NCI-H1092 (cell line): ENCODE measurements around the gene AGAP9.
"Not testable (repeated sequence)": the region's sequence is repeated elsewhere in the genome, so short reads cannot be mapped to it uniquely, and the experiment has no call there.

Experiments used
- DNase-seq: peaks from one replicate; lab custom pipeline; 2025; lab: John Stamatoyannopoulos, UW

The AGAP9 gene

GRCh38 chr10:47485943-47486342 lies 37.5 kb downstream of the AGAP9 start:
- DNase-seq, result not testable (repeated sequence)

DNA sequence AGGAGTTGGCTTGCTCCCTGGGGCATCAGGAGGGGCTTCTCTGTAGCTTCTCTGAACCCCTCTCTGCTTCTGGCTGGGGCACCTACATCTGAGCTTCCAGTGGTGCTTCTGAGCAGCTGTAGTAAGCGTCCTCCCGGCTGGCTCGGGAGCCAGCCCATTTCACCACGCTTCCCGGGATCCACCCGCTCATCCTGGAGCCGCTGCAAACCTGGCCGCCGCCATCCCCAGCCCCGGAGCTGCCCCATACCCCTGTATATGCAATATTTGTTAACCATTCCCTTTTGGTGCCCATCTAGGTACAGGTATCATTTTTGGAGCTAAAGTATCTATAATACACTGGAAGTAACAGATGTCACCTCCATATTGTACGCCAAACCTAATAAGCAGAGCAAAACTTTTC lies 38.7 kb downstream of the AGAP9 start:
- not testable (repeated sequence) for DNase-seq

DNA sequence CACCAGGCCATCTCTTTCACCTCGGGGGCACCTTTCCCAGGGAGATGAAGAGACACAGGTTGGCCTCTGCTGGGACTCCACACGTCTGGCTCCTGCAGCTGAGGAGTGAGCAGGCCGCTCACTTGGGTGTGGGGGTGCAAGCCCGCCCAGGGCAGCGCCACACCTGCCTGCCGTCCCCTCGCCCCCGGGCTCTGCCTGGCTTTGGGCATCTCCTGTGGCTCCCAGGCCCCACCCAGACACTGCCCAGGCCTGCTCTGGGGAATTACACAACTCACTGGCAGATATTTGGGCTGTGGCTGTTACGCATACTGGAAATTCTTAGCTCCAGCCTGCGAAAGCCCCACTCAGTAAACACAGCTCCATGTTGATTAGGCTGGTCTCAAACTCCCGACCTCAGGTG lies 39.5 kb downstream of the AGAP9 start, which contains the start of gene ANXA8:
Gene ANXA8, minus strand, starts transcription at position 193 of the 400 bp plus-strand sequence. Its CDS starts 182 bp downstream, at position 11.
- DNase-seq, result not testable (repeated sequence)

- not testable (repeated sequence) for DNase-seq
Observed at GRCh38 chr10:47482367-47482766, 41.1 kb downstream of the AGAP9 start.

GRCh38 chr10:47481768-47482181 lies 41.7 kb downstream of the AGAP9 start:
- not testable (repeated sequence) for DNase-seq

DNA sequence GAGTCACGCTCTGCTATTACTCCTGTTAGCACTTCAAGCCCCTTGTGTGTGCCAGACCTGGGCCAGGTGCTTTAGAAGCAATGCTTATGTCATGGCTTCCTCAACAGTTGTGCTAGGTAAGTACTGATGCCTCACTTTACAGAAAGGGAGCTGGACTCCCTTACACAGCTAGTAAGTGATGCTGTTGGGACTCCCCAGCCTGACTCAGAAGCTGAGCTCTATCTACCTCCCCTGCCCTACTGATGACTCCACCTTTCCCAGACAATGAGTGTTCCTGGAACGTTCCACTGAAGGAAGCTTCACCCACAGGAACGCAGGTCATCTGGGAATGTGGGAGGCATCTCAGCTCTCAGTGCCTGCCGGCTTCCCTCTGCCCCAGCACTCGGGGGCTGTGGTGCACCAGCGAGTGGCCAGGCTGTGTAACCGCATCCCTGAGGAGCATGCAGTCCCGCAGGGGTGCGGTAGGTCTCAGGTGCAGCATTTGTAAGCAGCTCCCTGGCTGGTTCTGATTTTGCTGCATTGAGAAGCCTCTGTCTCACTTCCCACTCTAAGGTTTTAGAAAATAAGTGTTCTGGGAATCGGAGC lies 42.2 kb downstream of the AGAP9 start:
- DNase-seq, result not testable (repeated sequence)

DNA sequence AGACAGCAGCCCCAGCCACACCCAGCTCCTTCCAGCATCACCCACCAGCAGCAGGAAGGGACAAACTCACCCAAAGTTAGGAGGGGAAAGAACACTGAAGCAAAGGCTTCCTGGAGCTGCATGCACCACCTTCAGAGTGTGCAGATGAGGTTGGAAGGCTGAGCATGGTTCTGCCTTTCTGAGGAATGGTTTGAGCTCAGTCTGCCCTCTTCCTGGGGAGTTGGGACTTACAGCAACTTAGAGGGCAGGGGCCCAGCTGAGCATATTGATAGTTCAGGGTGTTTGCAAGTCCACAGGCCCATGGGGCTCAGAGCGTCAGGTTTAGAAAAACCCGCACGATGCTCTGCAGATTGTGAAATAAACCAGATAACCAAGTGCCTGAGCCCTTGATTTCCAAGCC lies 43.3 kb downstream of the AGAP9 start:
- not testable (repeated sequence) for DNase-seq

GRCh38 chr10:47478114-47478513 lies 45.3 kb downstream of the AGAP9 start:
- not testable (repeated sequence) for DNase-seq

DNA sequence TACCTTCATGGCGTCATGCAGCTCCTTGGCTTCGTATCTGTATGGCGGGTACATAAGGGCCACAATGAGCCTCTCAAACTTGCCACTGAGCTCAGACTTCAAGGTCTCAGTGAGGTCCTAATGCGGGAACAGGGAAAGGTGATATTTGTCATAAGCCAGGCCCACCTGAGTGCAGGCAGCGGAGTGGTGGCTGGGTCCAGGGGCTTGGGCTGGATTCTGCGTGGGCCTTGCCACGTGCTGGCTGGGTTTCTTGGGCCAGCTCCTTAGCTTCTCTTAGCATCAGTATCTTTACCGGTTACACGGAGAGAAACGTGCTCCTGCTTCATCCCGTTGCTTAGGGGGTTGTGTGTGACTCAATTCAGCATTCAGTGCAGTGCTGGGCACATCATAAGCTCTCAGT lies 46.4 kb downstream of the AGAP9 start:
- DNase-seq, result not testable (repeated sequence)

DNA sequence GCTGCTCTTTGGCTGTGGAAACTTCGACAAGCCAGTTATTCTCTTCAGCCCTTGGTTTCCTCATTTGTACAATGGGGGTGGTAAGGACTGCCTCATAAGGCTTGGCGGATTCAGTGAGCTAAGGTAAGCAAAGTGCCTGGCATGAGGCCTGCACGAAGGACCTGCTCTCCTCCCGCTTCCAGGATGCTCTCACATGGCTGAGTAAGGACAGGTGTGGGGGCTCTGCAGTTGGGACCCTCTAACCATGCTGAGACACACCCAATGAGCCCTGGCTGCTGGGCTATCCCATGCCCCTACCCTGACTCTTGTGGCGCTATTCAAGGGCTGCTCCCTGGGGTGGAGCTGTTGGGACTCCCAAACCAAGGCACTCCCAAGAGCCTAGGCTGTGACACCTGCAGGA lies 48.3 kb downstream of the AGAP9 start:
- DNase-seq, result not testable (repeated sequence)

DNA sequence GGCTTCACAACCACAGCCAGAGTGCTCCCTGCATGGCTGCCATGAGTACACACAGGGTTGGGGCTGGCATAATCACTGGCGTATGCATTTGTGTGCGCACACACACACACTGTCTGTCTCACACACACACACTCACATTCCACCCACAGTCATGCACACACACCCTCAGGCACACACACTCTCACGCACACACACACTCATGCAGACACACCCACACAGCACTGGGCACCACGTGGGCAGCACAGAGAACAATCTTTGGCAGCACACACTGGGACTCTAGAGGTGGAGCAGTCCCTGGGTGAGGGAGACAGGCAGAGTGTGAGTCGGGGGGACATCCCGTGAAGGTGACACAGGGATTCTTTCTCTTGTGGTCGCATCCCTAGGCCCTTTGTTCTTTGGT lies 49.9 kb downstream of the AGAP9 start:
- not testable (repeated sequence) for DNase-seq

GRCh38 chr10:47472647-47473046 lies 50.8 kb downstream of the AGAP9 start:
- not testable (repeated sequence) for DNase-seq

DNA sequence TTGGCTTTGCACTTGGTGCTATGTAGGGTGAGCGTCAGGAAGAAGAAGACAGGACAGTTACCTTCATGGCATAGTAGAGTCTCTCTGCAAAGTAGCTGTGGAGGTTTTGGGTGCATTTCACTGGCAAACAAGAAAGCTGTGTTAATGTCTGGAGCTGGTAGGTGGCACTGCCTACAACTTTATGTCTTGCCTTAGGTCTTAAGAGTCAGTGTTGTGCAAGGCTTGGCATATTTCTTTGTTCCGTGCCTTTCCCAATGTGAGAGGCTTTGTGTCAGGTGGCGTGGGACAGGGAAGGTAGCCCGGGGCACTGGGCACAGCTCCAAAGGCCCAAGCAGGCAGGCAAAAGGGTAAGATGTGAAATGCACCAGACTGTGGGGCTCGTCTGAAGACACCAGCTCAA lies 51.4 kb downstream of the AGAP9 start:
- DNase-seq, result not testable (repeated sequence)

- DNase-seq, result not testable (repeated sequence)
Observed at GRCh38 chr10:47468731-47469528, 54.5 kb downstream of the AGAP9 start.

DNA sequence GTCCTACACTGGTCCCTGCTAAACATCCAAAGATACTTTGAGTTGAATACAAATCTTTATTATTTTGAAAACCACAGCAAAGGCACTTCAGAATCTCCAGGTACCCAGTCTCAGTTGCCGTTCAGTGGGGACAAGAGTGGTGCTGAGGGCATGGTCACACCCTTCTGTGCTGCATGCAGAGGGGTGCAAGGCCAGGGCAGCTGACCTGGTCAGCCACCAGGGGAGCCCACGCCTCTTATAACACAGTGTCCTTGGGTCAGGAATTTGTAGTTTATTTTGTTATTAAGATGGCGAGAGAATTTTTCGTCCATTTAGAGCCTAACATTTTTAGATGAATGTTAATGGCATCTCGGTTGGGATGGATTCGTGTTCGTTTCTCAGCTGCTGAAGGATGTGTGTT lies 55.5 kb downstream of the AGAP9 start:
- DNase-seq, result not testable (repeated sequence)

GRCh38 chr10:47467458-47467857 lies 56.0 kb downstream of the AGAP9 start:
- DNase-seq, result not testable (repeated sequence)

DNA sequence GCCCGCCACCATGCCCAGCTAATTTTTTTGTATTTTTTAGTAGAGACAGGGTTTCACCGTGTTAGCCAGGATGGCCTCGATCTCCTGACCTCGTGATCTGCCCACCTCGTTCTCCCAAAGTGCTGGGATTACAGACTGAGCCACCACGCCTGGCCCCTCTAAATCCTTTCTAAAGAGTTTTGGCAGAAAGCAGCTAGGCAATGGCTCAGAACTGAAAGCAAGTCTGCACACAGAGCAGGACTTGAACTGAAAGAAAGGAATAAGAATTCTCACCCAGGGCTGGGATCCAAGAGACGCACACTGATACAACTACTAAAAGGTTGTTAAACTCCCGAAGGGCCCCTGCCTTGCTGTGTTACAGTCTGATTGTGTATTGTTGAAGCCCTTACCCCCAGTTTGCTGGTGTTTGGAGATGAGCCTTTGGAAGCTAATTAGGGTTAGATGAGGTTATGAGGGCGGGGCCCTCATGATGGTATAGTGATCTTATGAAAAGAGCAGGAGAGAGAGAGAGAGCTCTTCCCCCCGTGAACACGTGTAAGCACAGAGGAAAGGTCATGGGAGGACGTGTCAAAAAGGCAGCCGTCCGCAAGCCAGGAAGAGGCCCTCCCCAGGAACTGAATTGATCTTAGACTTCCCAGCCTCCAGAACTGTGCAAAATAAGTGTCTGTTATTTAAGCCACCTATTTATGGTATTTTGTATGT lies 58.1 kb downstream of the AGAP9 start:
- DNase-seq, result not testable (repeated sequence)

GRCh38 chr10:47462577-47463358 lies 60.7 kb downstream of the AGAP9 start:
- DNase-seq, result not testable (repeated sequence)

DNA sequence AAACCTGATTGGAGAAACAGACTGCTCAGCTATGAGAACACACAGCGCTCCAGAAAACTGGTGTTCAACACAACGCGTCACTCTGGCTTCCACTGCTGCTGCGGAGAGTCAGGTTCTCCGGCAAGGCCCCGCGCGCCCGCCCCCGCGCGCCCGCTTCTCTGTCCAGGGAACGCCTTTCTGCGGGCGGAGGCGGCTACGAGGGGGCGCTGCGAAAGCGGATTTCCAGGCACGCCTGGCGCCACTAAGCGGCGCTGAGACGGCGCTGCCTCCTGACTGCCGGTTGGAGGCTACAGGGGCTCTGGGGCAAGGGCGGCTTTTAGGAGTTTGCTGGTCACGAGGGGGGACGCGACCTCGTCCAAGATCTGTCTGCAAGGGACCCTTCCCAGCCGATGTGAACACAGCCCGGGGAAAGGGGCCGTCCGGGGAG lies 62.2 kb downstream of the AGAP9 start:
- DNase-seq, result not testable (repeated sequence)

GRCh38 chr10:47458466-47459154 lies 64.8 kb downstream of the AGAP9 start:
- DNase-seq, result no peak

- no peak for DNase-seq
Observed at GRCh38 chr10:47457826-47458225, 65.6 kb downstream of the AGAP9 start.
